SH-SY5Y (cell line): ENCODE measurements around the gene NCKAP5L.

Experiments used
- GATA2 ChIP-seq: IDR thresholded peaks from 2 replicates; pipeline ENCODE4 v1.6.1; 2011; ENCODE audit warnings: mild to moderate bottlenecking, low read depth, low read length
- GATA3 ChIP-seq: IDR thresholded peaks from 2 replicates; pipeline ENCODE4 v1.6.1; 2011; ENCODE audit warnings: low read depth, mild to moderate bottlenecking, low read length, moderate library complexity

NCKAP5L gene

GRCh38 chr12:49868449-49868848 lies 40.2 kb upstream of the NCKAP5L start:
- TF ChIP-seq GATA2 (no peak), GATA3 (no peak)

DNA sequence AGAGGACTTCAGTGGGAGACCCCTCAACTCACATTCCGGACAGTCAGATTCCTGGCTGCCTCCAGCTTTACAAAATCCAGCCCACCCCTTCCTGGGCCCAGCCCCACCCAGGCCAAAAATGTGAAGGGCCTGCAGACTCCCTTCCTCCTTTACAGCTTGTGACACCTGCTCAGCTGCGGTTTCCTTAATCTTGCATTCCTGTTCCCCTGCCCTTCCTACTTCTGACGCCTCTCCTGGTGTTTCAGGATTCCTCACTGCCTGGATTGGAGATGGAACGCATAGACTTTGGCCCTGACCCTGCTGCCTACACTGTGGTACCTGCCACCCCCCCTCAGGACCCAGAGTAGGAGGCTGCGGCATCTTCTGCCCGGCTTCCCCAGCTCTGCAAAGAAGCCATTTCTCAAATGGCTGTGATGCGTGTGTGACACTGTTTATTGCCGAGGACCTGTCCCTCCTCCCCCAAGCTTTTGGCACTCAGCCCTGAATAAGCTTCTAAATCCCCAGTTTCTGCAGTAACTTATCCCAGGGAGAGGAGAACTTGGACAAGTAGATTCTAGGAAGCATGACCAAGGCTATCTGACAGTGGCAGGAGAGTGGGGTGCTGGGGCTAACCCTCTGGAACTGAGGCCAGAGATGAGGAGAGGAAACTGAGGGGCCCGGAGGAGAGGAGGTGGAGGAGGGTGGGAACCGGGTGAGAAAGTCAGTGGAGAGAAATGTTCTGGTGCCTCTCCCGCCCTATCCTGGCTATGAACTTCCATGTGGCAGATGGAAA lies 39.5 kb upstream of the NCKAP5L start:
- TF ChIP-seq GATA2: no peak
- TF ChIP-seq GATA3: no peak

DNA sequence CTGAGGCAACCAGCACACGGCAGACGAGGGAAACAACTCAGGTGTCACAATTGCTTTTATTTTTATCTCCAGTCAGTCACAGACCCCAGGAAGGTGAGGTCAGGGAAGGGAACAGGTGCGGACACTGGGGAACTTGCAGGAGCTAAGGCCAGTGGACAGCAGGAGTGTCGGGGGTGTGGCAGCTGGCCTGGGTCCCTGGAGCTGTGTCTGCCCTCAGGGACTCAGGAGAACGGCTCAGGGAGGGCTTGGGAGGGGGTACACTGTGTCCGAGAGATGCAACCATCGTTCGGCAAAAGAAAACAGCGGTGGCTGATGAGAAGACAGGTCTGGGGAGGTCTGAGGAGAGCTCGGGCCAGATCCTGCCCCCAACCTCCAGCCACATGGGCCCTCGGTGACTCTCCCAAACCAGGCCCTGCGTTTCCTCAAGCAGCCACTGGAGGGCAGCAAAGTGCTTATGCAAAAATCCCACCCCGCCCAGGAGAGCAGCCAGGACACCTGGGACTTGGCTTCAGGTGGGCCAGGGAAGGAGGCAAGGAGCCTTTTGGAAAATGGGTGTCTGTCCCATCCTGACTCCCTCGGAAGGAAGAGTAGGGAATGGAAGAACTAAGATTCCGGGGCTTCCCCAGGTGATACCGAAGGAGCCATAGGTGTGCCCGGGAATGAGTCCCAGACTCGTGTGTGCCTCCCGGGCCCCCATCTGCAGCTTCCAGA lies 38.8 kb upstream of the NCKAP5L start:
- TF ChIP-seq GATA3 (no peak), GATA2 (no peak)

DNA sequence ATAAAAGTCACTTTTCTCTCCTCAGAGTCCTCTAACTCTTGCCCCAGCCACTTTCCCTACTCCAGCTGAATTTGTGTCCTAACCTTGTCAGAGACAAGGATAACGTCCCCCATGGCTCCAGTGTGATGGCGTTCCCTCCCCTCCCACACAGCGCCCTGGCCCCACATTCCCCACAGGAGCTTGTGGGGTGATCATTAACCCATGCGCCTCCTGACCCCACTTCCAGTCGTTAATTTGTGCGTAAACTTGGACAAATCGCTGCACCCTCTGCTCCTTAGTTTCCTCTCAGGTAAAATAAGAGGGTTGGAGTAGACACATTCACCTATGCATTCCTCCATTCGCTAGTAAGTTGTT lies 37.5 kb upstream of the NCKAP5L start:
- TF ChIP-seq GATA3 (no peak), GATA2 (no peak)

- TF ChIP-seq GATA2: no peak
- TF ChIP-seq GATA3: no peak
These were observed 37.0 kb upstream of the NCKAP5L start for GRCh38 chr12:49865109-49865781.

GRCh38 chr12:49864798-49865090 lies 36.5 kb upstream of the NCKAP5L start:
- no peak for TF ChIP-seq GATA3

- TF ChIP-seq GATA2 (no peak), GATA3 (no peak)
These were observed 36.0 kb upstream of the NCKAP5L start for GRCh38 chr12:49863946-49864797.

GRCh38 chr12:49854976-49855375 lies 26.8 kb upstream of the NCKAP5L start:
- TF ChIP-seq GATA2 (no peak), GATA3 (no peak)

DNA sequence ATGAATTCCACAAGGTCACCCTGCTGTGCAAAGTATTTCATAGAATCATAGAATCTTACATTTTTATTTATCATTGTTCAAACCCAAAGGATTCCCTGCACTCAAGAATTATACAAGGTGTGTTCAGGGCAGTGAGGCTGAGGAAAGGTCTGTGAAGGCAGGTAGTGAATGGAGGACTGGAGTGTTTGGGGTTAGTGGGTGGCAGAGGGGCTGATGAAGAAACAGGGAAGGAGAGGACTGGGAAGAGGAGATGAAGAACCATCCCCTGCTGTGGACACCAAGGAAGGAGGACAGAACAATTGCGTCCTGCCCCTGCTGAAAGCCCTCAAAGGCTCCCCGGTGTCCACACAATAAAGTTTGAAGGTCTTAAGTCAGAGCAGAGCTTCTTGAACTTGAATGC lies 25.5 kb upstream of the NCKAP5L start:
- TF ChIP-seq GATA3 (no peak), GATA2 (no peak)

GRCh38 chr12:49847161-49847560 lies 18.9 kb upstream of the NCKAP5L start:
- no peak for TF ChIP-seq GATA2
- no peak for TF ChIP-seq GATA3

GRCh38 chr12:49846032-49846431 lies 17.8 kb upstream of the NCKAP5L start:
- no peak for TF ChIP-seq GATA3
- no peak for TF ChIP-seq GATA2

- no peak for TF ChIP-seq GATA3
- no peak for TF ChIP-seq GATA2
These were observed 15.7 kb upstream of the NCKAP5L start for GRCh38 chr12:49843876-49844437.

DNA sequence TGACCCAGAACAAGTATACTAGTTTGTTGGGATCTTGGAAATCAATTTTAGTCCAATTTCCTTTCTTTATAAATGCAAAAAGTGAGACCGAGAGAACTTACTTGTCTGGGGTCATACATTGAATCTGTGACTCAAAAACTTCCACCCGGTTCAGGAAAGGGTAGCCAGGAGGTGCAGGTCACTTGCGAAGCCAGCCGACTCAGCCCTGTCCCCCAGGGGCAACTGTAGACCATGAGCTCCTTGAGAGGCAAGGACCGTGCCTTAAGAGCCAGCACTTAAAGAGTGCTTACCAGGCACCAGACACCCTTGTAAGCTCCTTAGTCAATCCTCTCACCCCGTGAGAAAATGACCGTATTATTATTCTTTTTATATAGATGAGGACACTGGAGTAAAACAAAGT lies 15.2 kb upstream of the NCKAP5L start:
- no peak for TF ChIP-seq GATA3
- TF ChIP-seq GATA2: no peak

- TF ChIP-seq GATA3: no peak
- no peak for TF ChIP-seq GATA2
These were observed 14.5 kb upstream of the NCKAP5L start, which contains the start of gene BCDIN3D for GRCh38 chr12:49842519-49843352. Gene BCDIN3D, minus strand, starts transcription at chr12:49843106. Its CDS starts 19 bp downstream, at chr12:49843087.
